ENCODE data around the gene SCARF2.

- TF ChIP-seq ELF4 (CRISPR knock-in tag; IDR thresholded peaks at IDR 0.05; ENCODE audit: borderline replicate concordance), result no peak
- TF ChIP-seq JUND (CRISPR knock-in tag; IDR thresholded peaks at IDR 0.05), result no peak
- TF ChIP-seq POLR2A (IDR thresholded peaks at IDR 0.05; ENCODE audit: insufficient read depth in 1 of 2, low read depth in 2 of 2, low read length in 2 of 2), result no peak
- no peak for TF ChIP-seq PHB2 (IDR thresholded peaks at IDR 0.05; ENCODE audit: partially characterized antibody)
- no peak for TF ChIP-seq HMGA1 (CRISPR knock-in tag; conservative IDR thresholded peaks at IDR 0.05)
- TF ChIP-seq ZNF891 (CRISPR knock-in tag; IDR thresholded peaks at IDR 0.05), result no peak
- no peak for TF ChIP-seq CREM (IDR thresholded peaks at IDR 0.05)
- no peak for TF ChIP-seq CREM (CRISPR knock-in tag; IDR thresholded peaks at IDR 0.05)
- TF ChIP-seq HBP1 (CRISPR knock-in tag; IDR thresholded peaks at IDR 0.05; ENCODE audit: low read depth), result no peak
- TF ChIP-seq ATF1 (CRISPR knock-in tag; IDR thresholded peaks at IDR 0.05), result no peak
- TF ChIP-seq POLR2AphosphoS5 (IDR thresholded peaks at IDR 0.05; ENCODE audit: low read depth, low read length), result no peak
Measured at GRCh38 chr22:20384865-20385264, 52.8 kb downstream of the SCARF2 start.

All from HepG2 (cell line).